H1 (cell line): ENCODE data around the gene PODN. TPM values are rescaled to one million over a fixed set of nuclear protein-coding genes. Genes with fewer than 3 reads are reported as not detected.

Experiments used
- CTCF ChIA-PET: fragments of 300-600 bp; sonication (Branson Sonifier 250); formaldehyde crosslinking; loops from one replicate; lab custom pipeline; 2021; ENCODE audit not compliant: partially characterized antibody; lab: Charles Lee
- POLR2A ChIA-PET: fragments of 300-600 bp; sonication (Branson Sonifier 250); formaldehyde crosslinking; loops from one replicate; lab custom pipeline; 2021; ENCODE audit warnings: inconsistent platforms; ENCODE audit not compliant: partially characterized antibody; lab: Charles Lee
- DNase-seq, 2 experiments: peaks; one replicate each; pipeline versions ENCODE4 v3.0.0 to v3.0.0-alpha.2; 2010 to 2022; ENCODE audit warnings: low spot score in 2 of 2, low read depth in 1 of 2, mixed read lengths in 1 of 2
- FAIRE-seq: peaks from 2 replicates; lab custom pipeline; 2011; peaks lifted over from hg19 to GRCh38; lab: Jason Lieb, UNC
- H2AFZ ChIP-seq: 2 replicates; pipeline ENCODE4 v1.8.1; 2012; ENCODE audit warnings: low read length, inconsistent platforms
- H2AK5ac ChIP-seq: 2 replicates; pipeline ENCODE4 v1.6.1; 2013; ENCODE audit warnings: low read depth, low read length
- H2BK120ac ChIP-seq: replicated peaks from 2 replicates; pipeline ENCODE3; 2013; ENCODE audit warnings: low read depth, low read length, inconsistent platforms
- H2BK12ac ChIP-seq: 2 replicates; pipeline ENCODE4 v1.6.1; 2013; ENCODE audit warnings: low read depth, low read length
- H2BK15ac ChIP-seq: 2 replicates; pipeline ENCODE4 v1.6.1; 2013; ENCODE audit warnings: low read length
- H2BK20ac ChIP-seq: 2 replicates; pipeline ENCODE4 v1.6.1; 2013; ENCODE audit warnings: low read length
- H2BK5ac ChIP-seq: 2 replicates; pipeline ENCODE4 v1.6.1; 2013; ENCODE audit warnings: low read depth, low read length
- H3K14ac ChIP-seq: 2 replicates; pipeline ENCODE4 v1.6.1; 2013; ENCODE audit warnings: inconsistent platforms; ENCODE audit not compliant: insufficient read length
- H3K18ac ChIP-seq: 2 replicates; pipeline ENCODE4 v1.6.1; 2013; ENCODE audit warnings: low read length; ENCODE audit errors: extremely low read depth
- H3K23ac ChIP-seq: 2 replicates; pipeline ENCODE4 v1.6.1; 2013; ENCODE audit warnings: inconsistent platforms; ENCODE audit not compliant: insufficient read length
- H3K23me2 ChIP-seq: 2 replicates; pipeline ENCODE4 v1.6.1; 2013; ENCODE audit warnings: low read depth, low read length
- H3K27ac ChIP-seq: 2 replicates; pipeline ENCODE4 v1.6.1; 2011; ENCODE audit warnings: low read depth, low read length, inconsistent platforms
- H3K27me3 ChIP-seq, 4 experiments: replicated peaks in 1 of 4; 1 replicate in 1 of 4; 2 replicates in 3 of 4; pipeline versions ENCODE4 v1.6.1 to v1.8.1; 2011 to 2013; ENCODE audit warnings: low read length in 3 of 4, mild to moderate bottlenecking in 3 of 4, inconsistent platforms in 2 of 4, mixed read lengths in 2 of 4, moderate library complexity in 1 of 4; ENCODE audit not compliant: control insufficient read depth in 3 of 4, insufficient read depth in 3 of 4; ENCODE audit errors: extremely low read depth in 1 of 4
- H3K36me3 ChIP-seq, 4 experiments: 2 replicates each; pipeline versions ENCODE4 v1.6.1 to v1.8.1; 2011 to 2013; ENCODE audit warnings: mild to moderate bottlenecking in 4 of 4, low read length in 3 of 4, moderate library complexity in 2 of 4, control low read depth in 1 of 4, inconsistent platforms in 1 of 4; ENCODE audit not compliant: insufficient read depth in 4 of 4, control insufficient read depth in 2 of 4
- H3K4ac ChIP-seq: replicated peaks from 2 replicates; pipeline ENCODE3; 2013; ENCODE audit warnings: low read length, low read depth, mixed read lengths, inconsistent platforms; ENCODE audit not compliant: insufficient read length
- H3K4me1 ChIP-seq, 4 experiments: replicated peaks in 1 of 4; 1 replicate in 1 of 4; 2 replicates in 3 of 4; pipeline versions ENCODE4 v1.6.1 to v1.8.1; 2011 to 2013; ENCODE audit warnings: low read length in 3 of 4, inconsistent platforms in 2 of 4, mixed read lengths in 1 of 4; ENCODE audit not compliant: insufficient read depth in 4 of 4, control insufficient read depth in 3 of 4
- H3K4me2 ChIP-seq, 2 experiments: 2 replicates each; pipeline versions ENCODE4 v1.6.1 to v1.8.1; 2011 to 2013; ENCODE audit warnings: low read depth in 2 of 2, low read length in 2 of 2, control low read depth in 1 of 2, inconsistent platforms in 1 of 2, mild to moderate bottlenecking in 1 of 2; ENCODE audit not compliant: insufficient read depth in 1 of 2
- H3K4me3 ChIP-seq, 4 experiments: fragments of 200-600, 300-600 bp in 1 of 4; sonication (generic), shearing (Covaris generic), sonication (Bioruptor Twin) in 1 of 4; 2 replicates each; pipeline versions ENCODE4 v1.5.1 to v1.8.1; 2011 to 2016; ENCODE audit warnings: low read length in 4 of 4, low read depth in 3 of 4, control low read depth in 2 of 4, inconsistent platforms in 2 of 4, mild to moderate bottlenecking in 2 of 4, mixed read lengths in 1 of 4, moderate library complexity in 1 of 4; ENCODE audit not compliant: insufficient read depth in 2 of 4; ENCODE audit errors: extremely low read depth in 1 of 4
- H3K56ac ChIP-seq: replicated peaks from 2 replicates; pipeline ENCODE3; 2013; ENCODE audit warnings: low read depth, mild to moderate bottlenecking, mixed read lengths, low read length, inconsistent platforms; ENCODE audit not compliant: insufficient read length
- H3K79me1 ChIP-seq: 2 replicates; pipeline ENCODE4 v1.6.1; 2013; ENCODE audit warnings: low read depth, low read length, control low read depth
- H3K79me2 ChIP-seq, 2 experiments: 2 replicates each; pipeline versions ENCODE4 v1.6.1 to v1.8.1; 2012 to 2013; ENCODE audit warnings: low read length in 2 of 2, mild to moderate bottlenecking in 2 of 2, inconsistent platforms in 1 of 2; ENCODE audit not compliant: insufficient read depth in 2 of 2, control insufficient read depth in 1 of 2
- H3K9ac ChIP-seq, 4 experiments: replicated peaks in 1 of 4; 1 replicate in 1 of 4; 2 replicates in 3 of 4; pipeline versions ENCODE4 v1.6.1 to v1.8.1; 2011 to 2013; ENCODE audit warnings: low read depth in 3 of 4, low read length in 3 of 4, control low read depth in 2 of 4, mild to moderate bottlenecking in 2 of 4, moderate library complexity in 2 of 4, inconsistent platforms in 1 of 4; ENCODE audit errors: extremely low read depth in 1 of 4
- H3K9me3 ChIP-seq, 2 experiments: 2 replicates each; pipeline versions ENCODE4 v1.6.1 to v1.8.1; 2012 to 2013; ENCODE audit warnings: mild to moderate bottlenecking in 2 of 2, moderate library complexity in 2 of 2, control low read depth in 1 of 2, inconsistent platforms in 1 of 2, low read depth in 1 of 2, low read length in 1 of 2, mixed read lengths in 1 of 2; ENCODE audit not compliant: insufficient read depth in 2 of 2
- H4K20me1 ChIP-seq, 2 experiments: replicated peaks in 1 of 2; 2 replicates each; pipeline versions ENCODE3 to v1.8.1; 2011 to 2013; ENCODE audit warnings: inconsistent platforms in 2 of 2, low read length in 2 of 2, mild to moderate bottlenecking in 1 of 2; ENCODE audit not compliant: insufficient read depth in 2 of 2, control insufficient read depth in 1 of 2
- H4K5ac ChIP-seq: 2 replicates; pipeline ENCODE4 v1.6.1; 2013; ENCODE audit warnings: low read length, low read depth, mixed read lengths, inconsistent platforms; ENCODE audit not compliant: insufficient read length
- H4K8ac ChIP-seq: 2 replicates; pipeline ENCODE4 v1.8.0; 2013; ENCODE audit warnings: mild to moderate bottlenecking, moderate library complexity, low read length, inconsistent platforms; ENCODE audit not compliant: insufficient read depth; ENCODE audit errors: extremely low read depth
- H4K91ac ChIP-seq: replicated peaks from 2 replicates; pipeline ENCODE3; 2013; ENCODE audit warnings: low read length, mixed read lengths, inconsistent platforms; ENCODE audit not compliant: insufficient read length
- CTCF ChIP-seq, 3 experiments: IDR thresholded peaks; 1 replicate in 2 of 3; 2 replicates in 1 of 3; pipeline versions ENCODE4 v1.5.1 to v1.6.1; 2011; ENCODE audit warnings: low read length in 3 of 3, mild to moderate bottlenecking in 3 of 3, inconsistent platforms in 2 of 3, low read depth in 1 of 3, moderate library complexity in 1 of 3; ENCODE audit not compliant: insufficient read depth in 1 of 3; ENCODE audit errors: control extremely low read depth in 1 of 3
- JUND ChIP-seq: IDR thresholded peaks from 2 replicates; pipeline ENCODE4 v1.6.1; 2011; ENCODE audit warnings: mild to moderate bottlenecking, improper control_type of control experiment, low read length
- SIRT6 ChIP-seq: IDR thresholded peaks from one replicate; pipeline ENCODE4 v1.7.1; 2012; ENCODE audit warnings: low read length, inconsistent platforms
- SP2 ChIP-seq: IDR thresholded peaks from 2 replicates; pipeline ENCODE4 v1.6.1; 2012; ENCODE audit warnings: mild to moderate bottlenecking, low read length, inconsistent platforms
- YY1 ChIP-seq: IDR thresholded peaks from 2 replicates; pipeline ENCODE4 v1.6.1; 2011; ENCODE audit warnings: low read depth, mild to moderate bottlenecking, low read length
- WGBS, 2 experiments: shearing (Covaris generic) in 1 of 2; methylation state at CpG; one replicate each; pipeline versions ENCODE4 v1.1.6 to v1.1.7; 2013 to 2015; ENCODE audit warnings: low lambda C conversion rate in 2 of 2, mixed read lengths in 2 of 2, inconsistent platforms in 1 of 2, low coverage in 1 of 2, missing lambda C conversion rate in 1 of 2; ENCODE audit not compliant: insufficient replicate concordance in 2 of 2, insufficient coverage in 1 of 2, insufficient read length in 1 of 2; ENCODE audit errors: extremely low coverage in 1 of 2, missing lambda C conversion rate in 1 of 2; 5-methylcytosine and 5-hydroxymethylcytosine counted together
- polyA plus RNA-seq, 7 experiments: library from polyadenylated mRNA; depleted of rRNA in 3 of 7; stranded (reverse) in 5 of 7; unstranded in 2 of 7; fragments of >200 nt in 5 of 7; fragments of 200-250 nt in 2 of 7; gene quantifications; 1 replicate in 5 of 7; 2 replicates in 1 of 7; 4 replicates in 1 of 7; pipeline versions ENCODE4 v1.2.1 to v1.2.3, GENCODE V29; 2011 to 2013; ENCODE audit warnings: missing spikeins in 2 of 7, mixed read lengths in 2 of 7
- total RNA-seq: library from RNA; stranded (reverse); fragmentation: NEBNext Ultra II Directional; extraction: Animal tissue kit (Norgen Biotek cat#: 25700); gene quantifications from 2 replicates; pipeline ENCODE4 v1.2.1, GENCODE V29; 2021

PODN gene
- total and polyA plus RNA-seq, 2 of the 8 experiments (the other 6 are each of a cell fraction or from before 2014, with no cell fraction given): 0.11 to 0.17 TPM

DNA sequence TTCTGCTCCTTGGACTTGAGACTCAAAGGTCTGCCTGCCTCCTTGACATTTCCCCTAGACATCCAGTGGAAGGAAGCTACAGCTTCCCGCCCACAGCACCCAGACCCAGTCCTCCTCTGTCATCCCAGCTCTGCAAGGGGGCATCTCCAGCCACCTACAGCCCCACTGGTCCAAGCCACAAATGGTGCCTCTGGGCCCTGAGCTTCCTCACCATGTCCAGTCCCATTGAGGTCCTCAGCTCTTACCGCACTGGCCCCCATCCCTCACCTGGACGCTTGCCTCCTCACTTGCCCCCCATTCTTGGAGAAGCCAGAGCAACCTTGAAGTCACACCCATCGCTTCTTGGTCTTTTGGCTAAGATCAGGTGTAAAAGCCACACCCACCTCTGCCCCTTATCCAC, 13.2 kb downstream of the PODN start:
- Histone ChIP-seq H4K8ac (no peak overlapping the region), H3K27ac (no peak overlapping the region), H2BK12ac (no peak overlapping the region), H3K23me2 (peaks cover 2% of the 10 kb centered on the region; the same call in 1 of the 2 replicates), H3K36me3 (no peaks in the 10 kb centered on the region), H3K9ac (no peak overlapping the region), H3K4me2 (no peak overlapping the region), H3K14ac (no peak overlapping the region), H2BK120ac (no peak overlapping the region), H3K56ac (no peak overlapping the region), H3K18ac (no peak overlapping the region), H4K91ac (no peak overlapping the region), H2BK15ac (no peak overlapping the region; the same call in 1 of the 2 replicates), H3K23ac (no peak overlapping the region), H2BK20ac (no peak overlapping the region), H2AFZ (no peak overlapping the region), H2BK5ac (no peak overlapping the region), H3K4me3 (no peak overlapping the region), H2AK5ac (no peak overlapping the region), H3K4me1 (no peaks in the 10 kb centered on the region; a peak in 1 of 7 replicates), H3K79me2 (no peaks in the 10 kb centered on the region), H4K20me1 (no peaks in the 10 kb centered on the region), H3K27me3 (no peaks in the 10 kb centered on the region), H3K4ac (no peak overlapping the region), H3K79me1 (no peaks in the 10 kb centered on the region), H4K5ac (no peak overlapping the region), H3K9me3 (no peaks in the 10 kb centered on the region)
- CTCF ChIA-PET: interaction anchor here (0.7 to 5.9 kb wide), 3 partner anchors 12 to 85 kb away, joined by 3 to 23 read pairs (median 3); no protein-coding TSS in a partner anchor
- DNase-seq: no peak
- whole genome bisulfite sequencing, 2 experiments: 90% methylated on average over 4 of the region's 4 CpGs; no CpG with 5 or more reads in 1 of the 2 experiments
- POLR2A ChIA-PET: interaction anchor here (1.5 kb wide), 1 partner anchor 17 kb away, joined by 5 read pairs; no protein-coding TSS in a partner anchor
- TF ChIP-seq JUND (no peak), SIRT6 (no peak), SP2 (no peak), YY1 (no peak), CTCF (IDR thresholded peaks at IDR 0.05; ENCODE audit: control extremely low read depth in 1 of 3, insufficient read depth in 1 of 3, low read depth in 1 of 3, low read length in 3 of 3) (no peak)
- no peak for FAIRE-seq
